ENCODE data around the gene TEX29. TPM values are rescaled to one million over a fixed set of nuclear protein-coding genes. Genes with fewer than 3 reads are reported as not detected.

The TEX29 gene
- 0.39 TPM in 1 of 2 replicates, not detected in the other for total RNA-seq (2022)
- Bru-seq, nascent RNA: percentile 40 among the genes with signal in this experiment
- BruChase-seq, experiment 1, labeled RNA remaining after a 2-hour chase: percentile 34 among the genes with signal in this experiment
- percentile 31 among the genes with signal in this experiment for BruChase-seq, experiment 2, labeled RNA remaining after a 6-hour chase
- long read RNA-seq: 0 reads

GRCh38 chr13:111319998-111320911 lies at the start of gene TEX29:
TEX29 (plus strand) TSS chr13:111320642; CDS start chr13:111320891, 249 bp downstream.
- H3K9me3 ChIP-seq: no peaks in the 10 kb centered on the region
- Mint-ChIP-seq H3K4me3 (ENCODE audit: unreplicated experiment) (no peak within 1 kb of the TSS), H3K27ac (ENCODE audit: unreplicated experiment) (no peak within 1 kb of the TSS), H3K27me3 (ENCODE audit: insufficient read depth, unreplicated experiment) (peaks cover 6% of the 10 kb centered on the region), H3K9me3 (ENCODE audit: unreplicated experiment) (no peaks in the 10 kb centered on the region), H3K4me1 (ENCODE audit: low read depth, unreplicated experiment) (no peaks in the 10 kb centered on the region), H3K36me3 (ENCODE audit: insufficient read depth, unreplicated experiment) (peaks cover 25% of the 10 kb centered on the region)
- ChIA-PET POLR2A (no interaction called here), CTCF (no interaction called here)
- H3K27me3 ChIP-seq (replicated peaks; ENCODE audit: control insufficient read depth, insufficient read depth, low read length): no peaks in the 10 kb centered on the region
- no peak within 1 kb of the TSS for H3K4me3 ChIP-seq (ENCODE audit: low read depth, low read length)
- DNase-seq: no peak
- no peak for TF ChIP-seq CTCF (IDR thresholded peaks at IDR 0.05; ENCODE audit: insufficient read depth in 1 of 2, low read depth in 1 of 2, low read length in 1 of 2, severe bottlenecking in 1 of 2, unreplicated experiment in 1 of 2)
- no peaks in the 10 kb centered on the region for H3K36me3 ChIP-seq (ENCODE audit: control insufficient read depth, insufficient read depth, low read length)
- no TSS peak for BruUV-seq (replicated peaks)
- H3K4me1 ChIP-seq: no peaks in the 10 kb centered on the region
- intact Hi-C loops (cut with micrococcal nuclease; ENCODE audit: unreplicated experiment): no loop called here

- no peaks in the 10 kb centered on the region for H3K27me3 ChIP-seq (replicated peaks; ENCODE audit: control insufficient read depth, insufficient read depth, low read length)
- no peaks in the 10 kb centered on the region for H3K27me3 Mint-ChIP-seq (ENCODE audit: insufficient read depth, unreplicated experiment)
- peaks cover 56% of the 10 kb centered on the region for H3K36me3 Mint-ChIP-seq (ENCODE audit: insufficient read depth, unreplicated experiment)
- no peak overlapping the region for H3K4me3 Mint-ChIP-seq (ENCODE audit: unreplicated experiment)
- intact Hi-C loops (cut with micrococcal nuclease; ENCODE audit: unreplicated experiment): no loop called here
- H3K4me3 ChIP-seq (ENCODE audit: low read depth, low read length): no peak overlapping the region
- no peaks in the 10 kb centered on the region for H3K4me1 ChIP-seq
- H3K36me3 ChIP-seq (ENCODE audit: control insufficient read depth, insufficient read depth, low read length): peaks cover 5% of the 10 kb centered on the region
- no TSS peak for BruUV-seq (replicated peaks)
- no peak for DNase-seq
- no peak for TF ChIP-seq CTCF (IDR thresholded peaks at IDR 0.05; ENCODE audit: insufficient read depth in 1 of 2, low read depth in 1 of 2, low read length in 1 of 2, severe bottlenecking in 1 of 2, unreplicated experiment in 1 of 2)
- no peaks in the 10 kb centered on the region for H3K9me3 Mint-ChIP-seq (ENCODE audit: unreplicated experiment)
- H3K9me3 ChIP-seq: no peaks in the 10 kb centered on the region
- ChIA-PET POLR2A (no interaction called here), CTCF (no interaction called here)
- H3K27ac Mint-ChIP-seq (ENCODE audit: unreplicated experiment): no peak overlapping the region
- no peaks in the 10 kb centered on the region for H3K4me1 Mint-ChIP-seq (ENCODE audit: low read depth, unreplicated experiment)
Measured at GRCh38 chr13:111270765-111271698, 49.4 kb upstream of the TEX29 start.

- TF ChIP-seq CTCF (IDR thresholded peaks at IDR 0.05; ENCODE audit: insufficient read depth in 1 of 2, low read depth in 1 of 2, low read length in 1 of 2, severe bottlenecking in 1 of 2, unreplicated experiment in 1 of 2): no peak
- no TSS peak for BruUV-seq (replicated peaks)
- ChIA-PET CTCF (no interaction called here), POLR2A (no interaction called here)
- Mint-ChIP-seq H3K4me3 (ENCODE audit: unreplicated experiment) (no peak overlapping the region), H3K27me3 (ENCODE audit: insufficient read depth, unreplicated experiment) (no peaks in the 10 kb centered on the region), H3K36me3 (ENCODE audit: insufficient read depth, unreplicated experiment) (peaks cover 53% of the 10 kb centered on the region), H3K27ac (ENCODE audit: unreplicated experiment) (no peak overlapping the region), H3K9me3 (ENCODE audit: unreplicated experiment) (no peaks in the 10 kb centered on the region), H3K4me1 (ENCODE audit: low read depth, unreplicated experiment) (no peaks in the 10 kb centered on the region)
- peaks cover 5% of the 10 kb centered on the region for H3K36me3 ChIP-seq (ENCODE audit: control insufficient read depth, insufficient read depth, low read length)
- H3K27me3 ChIP-seq (replicated peaks; ENCODE audit: control insufficient read depth, insufficient read depth, low read length): no peaks in the 10 kb centered on the region
- no peak for DNase-seq
- intact Hi-C loops (cut with micrococcal nuclease; ENCODE audit: unreplicated experiment): no loop called here
- H3K9me3 ChIP-seq: no peaks in the 10 kb centered on the region
- no peaks in the 10 kb centered on the region for H3K4me1 ChIP-seq
- no peak overlapping the region for H3K4me3 ChIP-seq (ENCODE audit: low read depth, low read length)
Measured at GRCh38 chr13:111272117-111272516, 48.3 kb upstream of the TEX29 start.
